HepG2 (cell line): ENCODE measurements around the gene BEAN1. TPM values are rescaled to one million over a fixed set of nuclear protein-coding genes. Genes with fewer than 3 reads are reported as not detected.

ENCODE experiments used
- DMAP1 ChIP-seq: IDR thresholded peaks from 2 replicates; pipeline ENCODE4 v1.6.1; 2016
- EEA1 ChIP-seq: sonication (generic); formaldehyde crosslinking; IDR thresholded peaks from 2 replicates; pipeline ENCODE4 v1.5.1; 2020; ENCODE audit warnings: mild to moderate bottlenecking, missing genetic modification reagents, borderline replicate concordance
- GABPB1 ChIP-seq: IDR thresholded peaks from 2 replicates; pipeline ENCODE4 v1.6.1; 2016; ENCODE audit warnings: mild to moderate bottlenecking, missing genetic modification reagents, moderate library complexity, missing compliant biosample characterization
- GATAD2A ChIP-seq: IDR thresholded peaks from 2 replicates; pipeline ENCODE4 v1.6.1; 2016
- KLF11 ChIP-seq: IDR thresholded peaks from 2 replicates; pipeline ENCODE4 v1.6.1; 2016; ENCODE audit warnings: missing compliant biosample characterization
- MEF2D ChIP-seq: sonication (generic); formaldehyde crosslinking; IDR thresholded peaks from 2 replicates; pipeline ENCODE4 v1.5.1; 2020; ENCODE audit warnings: mild to moderate bottlenecking, missing genetic modification reagents
- MLXIP ChIP-seq: sonication (generic); formaldehyde crosslinking; IDR thresholded peaks from 2 replicates; pipeline ENCODE4 v1.9.0; 2021; ENCODE audit warnings: missing genetic modification reagents, borderline replicate concordance
- MTERF4 ChIP-seq: sonication (generic); formaldehyde crosslinking; IDR thresholded peaks from 2 replicates; pipeline ENCODE4 v1.8.0; 2023; ENCODE audit warnings: mild to moderate bottlenecking, missing genetic modification reagents
- NONO ChIP-seq, 2 experiments: fragments of 450-650 bp in 1 of 2; sonication (generic) in 1 of 2; formaldehyde crosslinking in 1 of 2; IDR thresholded peaks in 1 of 2; conservative IDR thresholded peaks in 1 of 2; 2 replicates each; pipeline versions ENCODE4 v1.6.1 to v1.8.0; 2017 to 2022; ENCODE audit warnings: mild to moderate bottlenecking in 1 of 2, missing genetic modification reagents in 1 of 2, moderate library complexity in 1 of 2
- PPARG ChIP-seq: conservative IDR thresholded peaks from 2 replicates; pipeline ENCODE4 v1.6.1; 2016; ENCODE audit warnings: missing biosample characterization, missing genetic modification reagents
- RBFOX2 ChIP-seq: fragments of 200-400 bp; formaldehyde crosslinking; IDR thresholded peaks from 2 replicates; pipeline ENCODE4 v1.6.1; 2017; ENCODE audit warnings: low read depth, mild to moderate bottlenecking, low read length
- SRF ChIP-seq: IDR thresholded peaks from 2 replicates; pipeline ENCODE4 v1.6.1; 2011; ENCODE audit warnings: mild to moderate bottlenecking, low read depth, low read length, moderate library complexity
- ZBTB33 ChIP-seq: sonication (generic); formaldehyde crosslinking; IDR thresholded peaks from 2 replicates; pipeline ENCODE4 v1.4.0; 2020; ENCODE audit warnings: missing genetic modification reagents
- ZBTB39 ChIP-seq: sonication (generic); formaldehyde crosslinking; IDR thresholded peaks from 2 replicates; pipeline ENCODE4 v1.5.0; 2020; ENCODE audit warnings: missing genetic modification reagents
- ZNF317 ChIP-seq: sonication (generic); formaldehyde crosslinking; IDR thresholded peaks from 2 replicates; pipeline ENCODE4 v1.5.0; 2020; ENCODE audit warnings: mild to moderate bottlenecking, missing genetic modification reagents
- ZNF331 ChIP-seq: sonication (generic); formaldehyde crosslinking; IDR thresholded peaks from 2 replicates; pipeline ENCODE4 v1.4.0; 2020; ENCODE audit warnings: missing genetic modification reagents
- ZNF451 ChIP-seq: sonication (generic); formaldehyde crosslinking; IDR thresholded peaks from 2 replicates; pipeline ENCODE4 v1.5.0; 2020; ENCODE audit warnings: mild to moderate bottlenecking, missing genetic modification reagents
- ZNF496 ChIP-seq: sonication (generic); formaldehyde crosslinking; IDR thresholded peaks from 2 replicates; pipeline ENCODE4 v1.8.1; 2023; ENCODE audit warnings: mild to moderate bottlenecking, moderate library complexity, missing genetic modification reagents; ENCODE audit not compliant: insufficient replicate concordance
- ZNF557 ChIP-seq: sonication (generic); formaldehyde crosslinking; IDR thresholded peaks from 2 replicates; pipeline ENCODE4 v1.4.0; 2020; ENCODE audit warnings: missing genetic modification reagents
- ZNF790 ChIP-seq: sonication (generic); formaldehyde crosslinking; IDR thresholded peaks from 2 replicates; pipeline ENCODE4 v1.8.0; 2022; ENCODE audit warnings: missing genetic modification reagents, mild to moderate bottlenecking, borderline replicate concordance
- ZNF850 ChIP-seq: sonication (generic); formaldehyde crosslinking; conservative IDR thresholded peaks from 2 replicates; pipeline ENCODE4 v1.9.0; 2021; ENCODE audit warnings: mild to moderate bottlenecking, missing genetic modification reagents
- polyA plus RNA-seq, 8 experiments: library from polyadenylated mRNA; depleted of rRNA in 3 of 8; stranded (reverse) in 7 of 8; unstranded in 1 of 8; fragments of >200 nt; fragmentation: Illumina TruSeq in 4 of 8; extraction: Trizol in 4 of 8; gene quantifications; 2 replicates each; pipeline versions ENCODE4 v1.2.1 to v1.2.3, GENCODE V29; 2011 to 2016; ENCODE audit warnings: low read depth in 4 of 8, missing spikeins in 1 of 8, mixed read lengths in 1 of 8; ENCODE audit not compliant: insufficient read depth in 1 of 8
- total RNA-seq, 5 experiments: library from RNA; depleted of rRNA; stranded (reverse); fragments of >200 nt; fragmentation: Illumina TruSeq; extraction: Trizol; gene quantifications; 2 replicates each; pipeline ENCODE4 v1.2.3, GENCODE V29; 2016; ENCODE audit warnings: low read depth in 1 of 5

The BEAN1 gene
- total and polyA plus RNA-seq, 2 of the 13 experiments (the other 11 are each of a cell fraction or from before 2014, with no cell fraction given), result 0.53 to 1.4 TPM

GRCh38 chr16:66516808-66517585 is 89.9 kb downstream of the BEAN1 start (continued):
- TF ChIP-seq MLXIP (CRISPR knock-in tag) (no peak), KLF11 (CRISPR knock-in tag) (no peak; the same call in none of the 2 replicates), EEA1 (CRISPR knock-in tag) (0 out of 2 replicates have a peak, but pooled peaks have one; percentile 49), ZNF557 (CRISPR knock-in tag) (0 out of 2 replicates have a peak, but pooled peaks have one; percentile 32), SRF (peak; percentile 74), MTERF4 (CRISPR knock-in tag) (0 out of 2 replicates have a peak, but pooled peaks have one; percentile 25), ZNF451 (peak; percentile 28; the same call in 1 of the 2 replicates), ZBTB33 (CRISPR knock-in tag) (peak; percentile 69), GATAD2A (peak; percentile 96), DMAP1 (CRISPR knock-in tag) (peak; percentile 95), ZNF496 (CRISPR knock-in tag) (no peak), NONO (IDR thresholded peaks at IDR 0.05) (no peak), NONO (CRISPR knock-in tag; conservative IDR thresholded peaks at IDR 0.05) (peak; percentile 95), ZNF317 (peak; percentile 66), ZNF331 (CRISPR knock-in tag) (peak; percentile 87), ZBTB39 (CRISPR knock-in tag) (peak; percentile 80; the same call in 1 of the 2 replicates), ZNF790 (CRISPR knock-in tag) (peak; percentile 8; the same call in 1 of the 2 replicates), GABPB1 (CRISPR knock-in tag) (peak; percentile 90), RBFOX2 (peak; percentile 74), ZNF850 (CRISPR knock-in tag) (no peak; the same call in 1 of the 2 replicates), MEF2D (CRISPR knock-in tag) (peak; percentile 97), PPARG (peak; percentile 88)
